Measurements from ENCODE around the gene TRIM51G. TPM values are rescaled to one million over a fixed set of nuclear protein-coding genes. Genes with fewer than 3 reads are reported as not detected.
"Not testable (repeated sequence)": the region's sequence is repeated elsewhere in the genome, so short reads cannot be mapped to it uniquely, and the experiment has no call there.

TRIM51G gene, protein sequence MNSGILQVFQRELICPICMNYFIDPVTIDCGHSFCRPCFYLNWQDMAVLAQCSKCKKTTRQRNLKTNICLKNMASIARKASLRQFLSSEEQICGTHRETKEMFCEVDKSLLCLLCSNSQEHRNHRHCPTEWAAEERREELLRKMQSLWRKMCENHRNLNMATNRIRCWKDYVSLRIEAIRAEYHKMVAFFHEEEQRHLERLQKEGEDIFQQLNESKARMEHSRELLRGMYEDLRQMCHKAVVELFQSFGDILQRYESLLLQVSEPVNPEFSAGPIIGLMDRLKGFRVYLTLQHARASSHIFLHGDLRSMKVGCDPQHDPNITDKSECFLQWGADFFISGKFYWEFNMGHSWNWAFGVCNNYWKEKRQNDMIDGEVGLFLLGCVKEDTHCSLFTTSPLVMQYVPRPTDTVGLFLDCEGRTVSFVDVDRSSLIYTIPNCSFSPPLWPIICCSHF
- not detected for total RNA-seq

DNA sequence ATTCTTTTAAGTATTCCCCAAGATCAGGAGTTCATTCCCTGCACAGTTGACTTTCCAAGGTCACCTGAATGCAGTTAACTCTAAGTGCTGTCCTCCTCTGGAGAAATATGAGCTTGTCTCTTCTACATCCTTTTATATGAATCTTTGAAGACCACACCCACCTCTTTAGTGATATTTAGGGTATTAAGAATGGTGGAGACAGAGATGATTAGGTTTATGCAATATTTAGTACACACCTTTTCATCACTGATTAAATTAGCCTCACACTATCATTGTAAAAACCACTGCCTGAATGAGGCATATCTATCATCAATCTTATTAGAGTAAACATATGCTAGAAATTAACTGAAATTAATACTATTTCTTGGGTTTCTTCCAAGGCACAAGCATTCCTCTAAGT is at the start of gene TRIM51G:
TRIM51G (minus strand) TSS at position 101 of the 400 bp plus-strand sequence. CDS start 2,190 bp downstream, outside the sequence.
- DNase-seq, result not testable (repeated sequence)

GRCh38 chr11:49028523-49028922 is 44.8 kb upstream of the TRIM51G start, which contains the start of gene TRIM49B:
TSS of gene TRIM49B (plus strand) at chr11:49028823. CDS start at chr11:49031600, 2,777 bp downstream.
- not testable (repeated sequence) for DNase-seq

GRCh38 chr11:48968592-48968991 is 15.1 kb downstream of the TRIM51G start:
- DNase-seq, result not testable (repeated sequence)

DNA sequence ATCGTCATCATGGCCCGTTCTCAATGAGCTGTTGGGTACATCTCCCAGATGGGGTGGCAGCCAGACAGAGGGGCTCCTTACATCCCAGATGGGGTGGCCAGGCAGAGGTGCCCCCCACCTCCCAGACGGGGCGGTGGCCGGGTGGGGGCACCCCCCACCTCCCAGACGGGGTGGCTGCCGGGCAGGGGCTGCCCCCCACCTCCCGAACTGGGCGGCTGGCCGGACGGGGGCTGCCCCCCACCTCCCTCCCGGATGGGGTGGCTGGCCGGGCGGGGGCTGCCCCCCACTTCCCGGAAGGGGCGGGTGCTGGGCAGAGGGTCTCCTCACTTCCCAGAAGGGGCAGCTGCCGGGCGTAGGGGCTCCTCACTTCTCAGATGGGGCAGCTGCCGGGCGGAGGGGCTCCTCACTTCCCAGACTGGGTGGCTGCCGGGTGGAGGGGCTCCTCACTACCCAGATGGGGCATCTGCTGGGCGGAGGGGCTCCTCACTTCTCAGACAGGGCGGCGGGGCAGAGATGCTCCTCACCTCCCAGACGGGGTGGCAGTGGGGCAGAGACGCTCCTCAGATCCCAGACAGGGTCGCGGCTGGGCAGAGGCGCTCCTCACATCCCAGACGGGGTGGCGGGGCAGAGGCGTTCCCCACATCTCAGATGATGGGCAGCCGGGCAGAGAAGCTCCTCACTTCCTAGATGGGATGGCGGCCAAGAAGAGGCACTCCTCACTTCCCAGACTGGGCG is 28.2 kb downstream of the TRIM51G start:
- DNase-seq, result not testable (repeated sequence)

DNA sequence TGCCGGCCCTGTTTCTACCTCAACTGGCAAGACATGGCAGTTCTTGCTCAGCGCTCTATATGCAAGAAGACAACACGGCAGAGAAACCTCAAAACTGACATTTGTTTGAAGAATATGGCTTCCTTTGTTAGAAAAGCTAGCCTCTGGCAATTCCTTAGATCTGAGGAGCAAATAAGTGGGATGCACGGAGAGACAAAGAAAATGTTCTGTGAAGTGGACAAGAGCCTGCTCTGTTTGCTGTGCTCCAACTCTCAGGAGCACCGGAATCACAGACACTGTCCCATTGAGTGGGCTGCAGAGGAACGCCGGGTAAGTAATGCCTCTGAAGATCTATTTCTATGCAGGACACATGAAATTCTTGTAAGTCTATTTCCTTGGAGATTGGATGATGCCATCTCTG is 37.9 kb downstream of the TRIM51G start:
- not testable (repeated sequence) for DNase-seq

Other genes starting within 250 kb of the TRIM51G start
- not detected for gene TRIM49B, start 44.9 kb upstream of the TRIM51G start, total RNA-seq
- not detected for gene TRIM64C, start 75.2 kb upstream of the TRIM51G start, total RNA-seq
- 1.5 TPM for gene FOLH1, start 224.7 kb upstream of the TRIM51G start, total RNA-seq